GM12878 (cell line): ENCODE data around the gene TXNL4A. TPM values are rescaled to one million over a fixed set of nuclear protein-coding genes. Genes with fewer than 3 reads are reported as not detected.

Experiments
- ATAC-seq: fragments of 200-7000 bp; cut with Tn5 transposase; 3 replicates; pipeline ENCODE4 v1.9.1; 2020; ENCODE audit warnings: mild to moderate bottlenecking, moderate library complexity
- BruUV-seq: library from RNA; stranded (reverse); fragments of 400-500 nt; replicated peaks from 2 replicates; lab custom pipeline; 2021; lab: Mats Ljungman, UMichigan
- CTCF ChIA-PET: fragments of 300-600 bp; sonication (Branson Sonifier 250); formaldehyde crosslinking; extraction: SDS; loops from one replicate; lab custom pipeline; 2021; ENCODE audit warnings: inconsistent platforms; lab: Yijun Ruan, JAX
- POLR2A ChIA-PET: fragments of 350-600 bp; formaldehyde crosslinking; extraction: SDS; loops from one replicate; lab custom pipeline; 2021; ENCODE audit warnings: inconsistent platforms; lab: Charles Lee
- RAD21 ChIA-PET: fragments of 300-600 bp; sonication (Branson Sonifier 250); formaldehyde crosslinking; loops from one replicate; lab custom pipeline; 2023; ENCODE audit warnings: antibody characterized with exemption; ENCODE audit not compliant: unreplicated experiment; lab: Charles Lee
- SMC1A ChIA-PET: fragments of 300-600 bp; sonication (Branson Sonifier 250); formaldehyde crosslinking; loops from one replicate; lab custom pipeline; 2023; ENCODE audit not compliant: unreplicated experiment, uncharacterized antibody; lab: Charles Lee
- DNase-seq: peaks from one replicate; pipeline ENCODE4 v3.0.0-alpha.2; 2011; ENCODE audit warnings: low read depth, low spot score
- FAIRE-seq: peaks from 3 replicates; lab custom pipeline; 2011; peaks lifted over from hg19 to GRCh38; lab: Jason Lieb, UNC
- H2AFZ ChIP-seq: 2 replicates; pipeline ENCODE4 v1.6.0; 2011; ENCODE audit warnings: low read depth, low read length, control low read depth; ENCODE audit not compliant: control insufficient read depth
- H3K27ac ChIP-seq: 2 replicates; pipeline ENCODE4 v1.5.1; 2011; ENCODE audit warnings: control low read depth; ENCODE audit not compliant: control insufficient read depth, insufficient read depth
- H3K27me3 ChIP-seq, 2 experiments: replicated peaks in 1 of 2; 2 replicates each; pipeline versions ENCODE4 v1.6.0 to v1.6.1; 2011; ENCODE audit warnings: low read length in 1 of 2; ENCODE audit not compliant: control insufficient read depth in 2 of 2, insufficient read depth in 2 of 2
- H3K36me3 ChIP-seq, 2 experiments: 2 replicates each; pipeline ENCODE4 v1.5.1; 2011; ENCODE audit warnings: low read length in 1 of 2; ENCODE audit not compliant: control insufficient read depth in 2 of 2, insufficient read depth in 2 of 2
- H3K4me1 ChIP-seq: 2 replicates; pipeline ENCODE4 v1.6.1; 2011; ENCODE audit warnings: mild to moderate bottlenecking, low read length, moderate library complexity, mixed read lengths; ENCODE audit not compliant: control insufficient read depth, insufficient read depth
- H3K4me2 ChIP-seq: 2 replicates; pipeline ENCODE4 v1.6.0; 2011; ENCODE audit warnings: control low read depth; ENCODE audit not compliant: control insufficient read depth, insufficient read depth
- H3K4me3 ChIP-seq: fragments of 200-600 bp; sonication (generic); 2 replicates; pipeline ENCODE4 v1.5.1; 2016
- H3K79me2 ChIP-seq: 2 replicates; pipeline ENCODE4 v1.6.0; 2011; ENCODE audit warnings: low read length; ENCODE audit not compliant: control insufficient read depth, insufficient read depth
- H3K9ac ChIP-seq: 2 replicates; pipeline ENCODE4 v1.8.0; 2011; ENCODE audit warnings: low read length, control low read depth, mixed read lengths; ENCODE audit not compliant: control insufficient read depth, insufficient read depth
- H3K9me3 ChIP-seq: replicated peaks from 3 replicates; pipeline ENCODE4 v1.5.1; 2011; ENCODE audit warnings: mild to moderate bottlenecking, low read length; ENCODE audit not compliant: control insufficient read depth, insufficient read depth
- H4K20me1 ChIP-seq: 2 replicates; pipeline ENCODE4 v1.6.0; 2011; ENCODE audit not compliant: control insufficient read depth, insufficient read depth
- NBN ChIP-seq: fragments of 450-650 bp; IDR thresholded peaks from 2 replicates; pipeline ENCODE4 v1.6.1; 2016
- SMC3 ChIP-seq: IDR thresholded peaks from 2 replicates; pipeline ENCODE4 v1.6.1; 2011; ENCODE audit warnings: low read length, improper control_type of control experiment, borderline replicate concordance
- WGBS: methylation state at CpG from one replicate; pipeline ENCODE4 v1.1.6; 2016; ENCODE audit warnings: low lambda C conversion rate; ENCODE audit not compliant: insufficient replicate concordance, insufficient coverage; ENCODE audit errors: missing lambda C conversion rate; 5-methylcytosine and 5-hydroxymethylcytosine counted together
- in situ Hi-C: fragments of 300-500 bp; cut with MboI; formaldehyde crosslinking; loops from 9 replicates; pipeline ENCODE4 v1.14.3; 2018; ENCODE audit warnings: mixed read lengths
- intact Hi-C: fragments of 100-400 bp; cut with micrococcal nuclease; formaldehyde crosslinking; loops from one replicate; pipeline ENCODE4 v1.14.2; 2022; ENCODE audit not compliant: unreplicated experiment
- polyA plus RNA-seq, 11 experiments: library from polyadenylated mRNA; depleted of rRNA in 4 of 11; unstranded in 6 of 11; stranded (reverse) in 5 of 11; fragments of >200 nt; fragmentation: Nextera tagmentation in 4 of 11; fragmentation: Illumina TruSeq in 1 of 11; extraction: Ambion mirVana in 4 of 11; extraction: Trizol in 1 of 11; gene quantifications; 1 replicate in 1 of 11; 2 replicates in 10 of 11; pipeline versions ENCODE4 v1.2.1 to v1.2.3, GENCODE V29; 2011 to 2016; ENCODE audit warnings: inconsistent platforms in 2 of 11, missing spikeins in 2 of 11, low read depth in 1 of 11
- total RNA-seq, 4 experiments: library from RNA; depleted of rRNA in 3 of 4; stranded (reverse); fragments of >200 nt in 3 of 4; fragmentation: Illumina TruSeq in 1 of 4; extraction: Trizol in 1 of 4; gene quantifications; 2 replicates each; pipeline versions ENCODE4 v1.2.1 to v1.2.3, GENCODE V29; 2013 to 2021
- TF ChIP-seq, protein P1 (sequence below): fragments of 150-350 bp; IDR thresholded peaks from 2 replicates; pipeline ENCODE4 v1.6.1; 2014; ENCODE audit warnings: mild to moderate bottlenecking, low read depth, low read length

Gene TXNL4A
- total and polyA plus RNA-seq, 10 of the 15 experiments (the other 5 are each of a cell fraction or from before 2014, with no cell fraction given), result 38.4 to 329 (median 128) TPM

DNA sequence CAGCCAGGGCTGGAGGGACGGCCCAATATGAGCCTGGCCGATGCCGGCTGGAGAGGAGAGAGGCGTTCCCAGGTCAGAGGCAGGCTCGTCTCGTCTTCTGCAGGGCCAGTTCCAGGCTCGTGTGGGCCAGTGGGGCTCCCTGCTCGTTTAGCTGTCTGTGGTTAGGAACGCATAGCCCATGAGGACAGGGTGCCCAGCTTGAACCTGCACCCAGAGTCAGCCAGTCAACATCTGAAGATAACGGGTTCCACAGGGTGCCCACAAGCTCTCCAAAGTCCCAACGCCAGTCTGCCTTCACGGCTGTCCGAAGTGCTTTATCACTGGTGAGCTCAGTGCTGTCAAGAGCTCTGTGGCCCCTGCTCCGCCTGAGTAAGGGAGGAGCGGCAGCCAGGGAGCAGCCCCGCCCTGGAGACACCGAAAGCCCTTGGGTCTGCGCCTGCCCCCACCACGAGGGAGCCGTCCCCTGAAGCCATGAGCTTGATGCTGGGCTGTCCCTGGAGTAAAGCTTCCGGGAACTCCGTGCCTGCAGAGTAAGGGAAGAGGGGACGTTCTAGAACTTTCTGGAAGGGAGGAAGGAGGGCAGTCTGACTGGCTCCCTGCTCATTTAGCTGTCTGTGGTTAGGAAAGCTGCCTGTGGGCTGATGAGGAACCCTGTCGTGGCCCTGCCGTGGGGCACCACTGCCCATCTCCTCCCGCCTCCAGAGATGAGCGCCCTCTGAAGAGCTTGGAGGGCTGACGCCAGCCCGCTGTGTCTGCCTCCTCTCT is 26.7 kb downstream of the TXNL4A start:
- FAIRE-seq, result no peak
- Histone ChIP-seq H3K4me1 (peaks cover 25% of the 10 kb centered on the region), H3K27ac (no peak overlapping the region), H3K4me3 (no peak overlapping the region), H3K9ac (no peak overlapping the region), H2AFZ (no peak overlapping the region), H3K9me3 (no peaks in the 10 kb centered on the region), H3K4me2 (no peak overlapping the region), H4K20me1 (no peaks in the 10 kb centered on the region), H3K79me2 (no peaks in the 10 kb centered on the region; the same call in 1 of the 2 replicates), H3K27me3 (no peaks in the 10 kb centered on the region), H3K36me3 (no peaks in the 10 kb centered on the region)
- WGBS, result 92% methylated on average over 29 of the region's 29 CpGs
- no peak for ATAC-seq
- in situ Hi-C loops (no loop called here), intact Hi-C loops (loop anchor here (2.0 to 5.0 kb wide), 3 partner anchors 146 to 281 kb away; partner anchors contain the start of gene ADNP2)
- RAD21 ChIA-PET, result interaction anchor here (0.7 to 1.1 kb wide), 3 partner anchors 10 to 72 kb away, joined by 3 to 4 read pairs (median 3); partner anchors contain the start of genes RBFA and SLC66A2
- POLR2A ChIA-PET, result interaction anchor here (0.5 to 1.9 kb wide), 4 partner anchors 10 to 265 kb away, joined by 3 to 8 read pairs (median 4); partner anchors contain the start of gene SLC66A2
- no peak for DNase-seq
- no TSS peak for BruUV-seq
- no peak for TF ChIP-seq SMC3
- no peak for TF ChIP-seq NBN
- TF ChIP-seq, protein P1, sequence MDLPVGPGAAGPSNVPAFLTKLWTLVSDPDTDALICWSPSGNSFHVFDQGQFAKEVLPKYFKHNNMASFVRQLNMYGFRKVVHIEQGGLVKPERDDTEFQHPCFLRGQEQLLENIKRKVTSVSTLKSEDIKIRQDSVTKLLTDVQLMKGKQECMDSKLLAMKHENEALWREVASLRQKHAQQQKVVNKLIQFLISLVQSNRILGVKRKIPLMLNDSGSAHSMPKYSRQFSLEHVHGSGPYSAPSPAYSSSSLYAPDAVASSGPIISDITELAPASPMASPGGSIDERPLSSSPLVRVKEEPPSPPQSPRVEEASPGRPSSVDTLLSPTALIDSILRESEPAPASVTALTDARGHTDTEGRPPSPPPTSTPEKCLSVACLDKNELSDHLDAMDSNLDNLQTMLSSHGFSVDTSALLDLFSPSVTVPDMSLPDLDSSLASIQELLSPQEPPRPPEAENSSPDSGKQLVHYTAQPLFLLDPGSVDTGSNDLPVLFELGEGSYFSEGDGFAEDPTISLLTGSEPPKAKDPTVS, result peak; percentile 72; the same call in 1 of the 2 replicates
- CTCF ChIA-PET, result interaction anchor here (0.6 to 2.5 kb wide), 5 partner anchors 8 to 197 kb away, joined by 3 to 7 read pairs (median 4); no protein-coding TSS in a partner anchor
- SMC1A ChIA-PET, result interaction anchor here (0.9 to 2.5 kb wide), 3 partner anchors 26 to 56 kb away, joined by 3 to 13 read pairs (median 3); partner anchors contain the start of gene TXNL4A
